K562 (cell line): ENCODE results near the gene MYO15A. TPM values are rescaled to one million over a fixed set of nuclear protein-coding genes. Genes with fewer than 3 reads are reported as not detected.

Experiments
- ATAC-seq: fragments of 200-7000 bp; cut with Tn5 transposase; 3 replicates; pipeline ENCODE4 v1.9.1; 2020; ENCODE audit warnings: moderate library complexity
- BruUV-seq: library from RNA; stranded (reverse); fragments of 400-500 nt; replicated peaks from 2 replicates; lab custom pipeline; 2021; lab: Mats Ljungman, UMichigan
- CTCF ChIA-PET: fragments of 300-600 bp; formaldehyde crosslinking; extraction: SDS; loops from one replicate; lab custom pipeline; 2021; ENCODE audit warnings: low intra/inter-chr PET ratio; lab: Yijun Ruan, JAX
- POLR2A ChIA-PET: fragments of 300-600, 350-650 bp; sonication (Branson Sonifier 250); formaldehyde crosslinking; extraction: SDS; loops from one replicate; lab custom pipeline; 2021; ENCODE audit warnings: antibody characterized with exemption, inconsistent platforms; lab: Yijun Ruan, JAX
- DNase-seq, 4 experiments: peaks; one replicate each; pipeline versions ENCODE4 v3.0.0 to v3.0.0-alpha.2; 2011 to 2018; ENCODE audit warnings: low spot score in 3 of 4, mixed read lengths in 3 of 4; ENCODE audit errors: extremely low read depth in 1 of 4
- FAIRE-seq: peaks from 2 replicates; lab custom pipeline; 2011; peaks lifted over from hg19 to GRCh38; lab: Jason Lieb, UNC
- H2AFZ ChIP-seq: 2 replicates; pipeline ENCODE4 v1.6.0; 2011; ENCODE audit warnings: low read depth, low read length, control low read depth, inconsistent platforms
- H3K27ac ChIP-seq: fragments of 200-600 bp; 3 replicates; pipeline ENCODE4 v1.8.0; 2011; ENCODE audit warnings: low read depth, mild to moderate bottlenecking, control low read depth, inconsistent platforms, low read length, moderate library complexity, mixed read lengths; ENCODE audit errors: extremely low read depth
- H3K27me3 ChIP-seq, 2 experiments: fragments of 300-600 bp in 1 of 2; 2 replicates in 1 of 2; 3 replicates in 1 of 2; pipeline versions ENCODE4 v1.6.0 to v1.8.0; 2011; ENCODE audit warnings: inconsistent platforms in 2 of 2, low read length in 2 of 2, mild to moderate bottlenecking in 1 of 2, mixed read lengths in 1 of 2, moderate library complexity in 1 of 2; ENCODE audit not compliant: control insufficient read depth in 2 of 2, insufficient read depth in 2 of 2
- H3K36me3 ChIP-seq: fragments of 300-600 bp; 3 replicates; pipeline ENCODE4 v1.8.0; 2011; ENCODE audit warnings: mild to moderate bottlenecking, low read length, inconsistent platforms; ENCODE audit not compliant: control insufficient read depth, insufficient read depth
- H3K4me1 ChIP-seq, 2 experiments: fragments of 200-600 bp in 1 of 2; replicated peaks in 1 of 2; 2 replicates in 1 of 2; 3 replicates in 1 of 2; pipeline versions ENCODE4 v1.5.1 to v1.8.0; 2011; ENCODE audit warnings: inconsistent platforms in 2 of 2, low read length in 2 of 2, mild to moderate bottlenecking in 1 of 2, mixed read lengths in 1 of 2, moderate library complexity in 1 of 2; ENCODE audit not compliant: control insufficient read depth in 2 of 2, insufficient read depth in 2 of 2
- H3K4me2 ChIP-seq: 2 replicates; pipeline ENCODE4 v1.6.1; 2011; ENCODE audit warnings: low read length, control low read depth, inconsistent platforms, mixed read lengths; ENCODE audit not compliant: insufficient read depth
- H3K4me3 ChIP-seq: fragments of 200-600 bp; sonication (generic), shearing (Covaris generic); 2 replicates; pipeline ENCODE4 v1.5.1; 2016; ENCODE audit warnings: control low read depth, inconsistent platforms
- H3K79me2 ChIP-seq: fragments of 200-600 bp; 3 replicates; pipeline ENCODE4 v1.8.0; 2011; ENCODE audit warnings: low read length, inconsistent platforms; ENCODE audit not compliant: control insufficient read depth, insufficient read depth
- H3K9ac ChIP-seq, 2 experiments: 2 replicates each; pipeline versions ENCODE4 v1.6.0 to v1.6.1; 2011; ENCODE audit warnings: low read depth in 2 of 2, low read length in 2 of 2, control low read depth in 1 of 2, inconsistent platforms in 1 of 2, mild to moderate bottlenecking in 1 of 2, mixed read lengths in 1 of 2; ENCODE audit not compliant: insufficient read depth in 1 of 2
- H3K9me1 ChIP-seq: one replicate; pipeline ENCODE4 v1.6.0; 2011; ENCODE audit warnings: inconsistent platforms, mild to moderate bottlenecking, low read length, moderate library complexity; ENCODE audit not compliant: control insufficient read depth, insufficient read depth
- H3K9me3 ChIP-seq: replicated peaks from 2 replicates; pipeline ENCODE4 v1.5.1; 2011; ENCODE audit warnings: low read depth, low read length, inconsistent platforms; ENCODE audit not compliant: control insufficient read depth, insufficient read depth
- H4K20me1 ChIP-seq: replicated peaks from 2 replicates; pipeline ENCODE4 v1.6.1; 2011; ENCODE audit warnings: low read length, inconsistent platforms, mixed read lengths; ENCODE audit not compliant: control insufficient read depth, insufficient read depth
- CEBPZ ChIP-seq: fragments of 150-350 bp; IDR thresholded peaks from 2 replicates; pipeline ENCODE4 v1.6.1; 2014; ENCODE audit warnings: low read depth, mild to moderate bottlenecking, low read length, borderline replicate concordance
- FOS ChIP-seq: IDR thresholded peaks from 3 replicates; pipeline ENCODE4 v1.6.1; 2011; ENCODE audit not compliant: insufficient read length; ENCODE audit errors: extremely low read depth
- GTF2A2 ChIP-seq: IDR thresholded peaks from 2 replicates; pipeline ENCODE4 v1.6.1; 2016; ENCODE audit warnings: mild to moderate bottlenecking, missing genetic modification characterization, missing compliant biosample characterization
- KDM4B ChIP-seq, 2 experiments: fragments of 450-650 bp in 1 of 2; sonication (generic) in 1 of 2; IDR thresholded peaks; 2 replicates each; pipeline ENCODE4 v1.6.1; 2016 to 2017; ENCODE audit warnings: borderline replicate concordance in 2 of 2, antibody characterized with exemption in 1 of 2, low read depth in 1 of 2, mild to moderate bottlenecking in 1 of 2
- L3MBTL2 ChIP-seq: fragments of 450-650 bp; IDR thresholded peaks from 2 replicates; pipeline ENCODE4 v1.6.1; 2016; ENCODE audit warnings: mild to moderate bottlenecking, moderate library complexity
- LCOR ChIP-seq: sonication (generic); formaldehyde crosslinking; IDR thresholded peaks from 2 replicates; pipeline ENCODE4 v1.8.0; 2022; ENCODE audit warnings: mild to moderate bottlenecking, missing genetic modification reagents
- POLR2AphosphoS5 ChIP-seq: IDR thresholded peaks from 2 replicates; pipeline ENCODE4 v1.6.1; 2011; ENCODE audit warnings: mild to moderate bottlenecking, low read depth, low read length, moderate library complexity; ENCODE audit not compliant: control insufficient read depth, insufficient read depth
- SMAD4 ChIP-seq: fragments of 250-450 bp; sonication (Bioruptor Pico); conservative IDR thresholded peaks from 2 replicates; pipeline ENCODE4 v1.8.0; 2021; ENCODE audit warnings: inconsistent platforms, mild to moderate bottlenecking, moderate library complexity
- ZBTB33 ChIP-seq: sonication (generic); formaldehyde crosslinking; IDR thresholded peaks from 2 replicates; pipeline ENCODE4 v1.8.1; 2023; ENCODE audit warnings: mild to moderate bottlenecking, missing genetic modification reagents
- ZNF217 ChIP-seq: sonication (generic); formaldehyde crosslinking; IDR thresholded peaks from 2 replicates; pipeline ENCODE4 v1.8.0; 2022; ENCODE audit warnings: mild to moderate bottlenecking, missing genetic modification reagents
- ZNF274 ChIP-seq: IDR thresholded peaks from 2 replicates; pipeline ENCODE4 v1.6.1; 2011; ENCODE audit warnings: low read depth, mild to moderate bottlenecking, low read length, moderate library complexity, borderline replicate concordance
- ZNF395 ChIP-seq: fragments of 200-800 bp; sonication (Bioruptor generic); IDR thresholded peaks from 2 replicates; pipeline ENCODE4 v1.6.1; 2017; ENCODE audit warnings: missing genetic modification characterization, missing compliant biosample characterization
- WGBS: fragments of 100-300 bp; shearing (Covaris generic); methylation state at CpG from one replicate; pipeline ENCODE4 v1.1.6; 2016; ENCODE audit warnings: low coverage, mixed read lengths; ENCODE audit not compliant: insufficient coverage; ENCODE audit errors: missing lambda C conversion rate; 5-methylcytosine and 5-hydroxymethylcytosine counted together
- in situ Hi-C: fragments of 300-500 bp; cut with MboI; formaldehyde crosslinking; loops from 4 replicates; pipeline ENCODE4 v1.15.0; 2018; ENCODE audit warnings: inconsistent platforms, mixed read lengths
- intact Hi-C: fragments of 100-400 bp; cut with micrococcal nuclease; formaldehyde crosslinking; loops from 2 replicates; pipeline ENCODE4 v1.14.2; 2022
- polyA plus RNA-seq, 8 experiments: library from polyadenylated mRNA; depleted of rRNA in 4 of 8; stranded (reverse) in 5 of 8; unstranded in 3 of 8; fragments of >200 nt; fragmentation: Nextera tagmentation in 2 of 8; fragmentation: Illumina TruSeq in 1 of 8; extraction: Ambion mirVana in 2 of 8; extraction: Trizol in 1 of 8; gene quantifications; 2 replicates each; pipeline versions ENCODE4 v1.2.1 to v1.2.3, GENCODE V29; 2011 to 2014; ENCODE audit warnings: inconsistent platforms in 1 of 8, missing spikeins in 1 of 8
- total RNA-seq, 7 experiments: library from RNA; depleted of rRNA in 6 of 7; stranded (reverse); fragments of >200 nt in 6 of 7; fragmentation: Illumina TruSeq in 2 of 7; extraction: Trizol in 2 of 7; gene quantifications; 2 replicates each; pipeline versions ENCODE4 v1.2.1 to v1.2.3, GENCODE V29; 2011 to 2021; ENCODE audit warnings: low replicate concordance in 1 of 7

MYO15A gene
- total and polyA plus RNA-seq, 9 of the 15 experiments (the other 6 are each of a cell fraction or from before 2014, with no cell fraction given), result 0.05 to 0.88 (median 0.14) TPM; not detected in 1

- Histone ChIP-seq H3K4me3 (no peak overlapping the region), H3K9me3 (no peaks in the 10 kb centered on the region), H3K27me3 (no peaks in the 10 kb centered on the region), H4K20me1 (peaks cover 19% of the 10 kb centered on the region), H3K4me2 (peak overlapping the region; percentile 21; the same call in 1 of the 2 replicates), H3K4me1 (peaks cover 16 to 31% of the 10 kb centered on the region in 2 experiments), H3K9me1 (no peaks in the 10 kb centered on the region), H3K36me3 (peaks cover 11% of the 10 kb centered on the region; the same call in 2 of the 3 replicates), H3K79me2 (peaks cover 27% of the 10 kb centered on the region), H2AFZ (peak overlapping the region; percentile 43), H3K9ac (peak overlapping the region in 1 of 2 experiments; percentile 94; a peak in 2 of 4 replicates), H3K27ac (peak overlapping the region; percentile 99; the same call in 2 of the 3 replicates)
- FAIRE-seq, result no peak
- peak in 1 of 4 experiments; percentile 34 for DNase-seq
- 49% methylated on average over 5 of the region's 5 CpGs for WGBS
- no peak for ATAC-seq
- ChIA-PET CTCF (no interaction called here), POLR2A (interaction anchor here (0.6 kb wide), 1 partner anchor 30 kb away, joined by 3 read pairs; no protein-coding TSS in a partner anchor)
- in situ Hi-C loops (no loop called here), intact Hi-C loops (no loop called here)
- BruUV-seq, result no TSS peak
- TF ChIP-seq POLR2AphosphoS5, result no peak
- TF ChIP-seq ZNF217, result no peak
- TF ChIP-seq GTF2A2 (tag), result no peak
- no peak for TF ChIP-seq ZNF274
- no peak for TF ChIP-seq CEBPZ
- no peak for TF ChIP-seq ZBTB33 (CRISPR knock-in tag)
- TF ChIP-seq ZNF395, result no peak
- TF ChIP-seq LCOR, result no peak
- TF ChIP-seq FOS, result no peak
- no peak for TF ChIP-seq L3MBTL2
- TF ChIP-seq KDM4B (IDR thresholded peaks at IDR 0.05; ENCODE audit: borderline replicate concordance in 2 of 2, low read depth in 1 of 2), result no peak
- no peak for TF ChIP-seq SMAD4
Measured at GRCh38 chr17:18181358-18181757, 72.8 kb downstream of the MYO15A start.
